HepG2 (cell line): ENCODE measurements around the gene RP2. TPM values are rescaled to one million over a fixed set of nuclear protein-coding genes. Genes with fewer than 3 reads are reported as not detected.
A peak's percentile ranks its signal among the peaks of the same experiment; 100 is the strongest.

Experiments
- CREB1 ChIP-seq, 2 experiments: fragments of 450-650 bp in 1 of 2; IDR thresholded peaks; 2 replicates each; pipeline ENCODE4 v1.6.1; 2016 to 2017; ENCODE audit warnings: control low read depth in 1 of 2, mild to moderate bottlenecking in 1 of 2, missing compliant biosample characterization in 1 of 2, missing genetic modification characterization in 1 of 2
- FLYWCH1 ChIP-seq: sonication (generic); formaldehyde crosslinking; IDR thresholded peaks from 2 replicates; pipeline ENCODE4 v1.8.1; 2023; ENCODE audit warnings: mild to moderate bottlenecking, missing genetic modification reagents
- FOXA1 ChIP-seq, 2 experiments: fragments of 450-650 bp in 1 of 2; sonication (generic) in 1 of 2; formaldehyde crosslinking in 1 of 2; IDR thresholded peaks; 2 replicates each; pipeline versions ENCODE4 v1.4.0 to v1.6.1; 2016 to 2020; ENCODE audit warnings: missing genetic modification reagents in 1 of 2
- FOXO1 ChIP-seq: sonication (generic); formaldehyde crosslinking; IDR thresholded peaks from 2 replicates; pipeline ENCODE4 v1.4.0; 2020; ENCODE audit warnings: missing genetic modification reagents
- GZF1 ChIP-seq: sonication (generic); formaldehyde crosslinking; IDR thresholded peaks from 2 replicates; pipeline ENCODE4 v1.5.1; 2020; ENCODE audit warnings: mild to moderate bottlenecking, missing genetic modification reagents
- HMGA1 ChIP-seq: sonication (generic); formaldehyde crosslinking; conservative IDR thresholded peaks from 2 replicates; pipeline ENCODE4 v1.4.0; 2020; ENCODE audit warnings: missing genetic modification reagents
- MED8 ChIP-seq: sonication (generic); formaldehyde crosslinking; IDR thresholded peaks from 2 replicates; pipeline ENCODE4 v1.8.1; 2023; ENCODE audit warnings: mild to moderate bottlenecking, missing genetic modification reagents; ENCODE audit not compliant: insufficient replicate concordance
- PAX8 ChIP-seq: sonication (generic); formaldehyde crosslinking; IDR thresholded peaks from 2 replicates; pipeline ENCODE4 v1.8.0; 2022; ENCODE audit warnings: mild to moderate bottlenecking, missing genetic modification reagents, borderline replicate concordance
- SRF ChIP-seq: IDR thresholded peaks from 2 replicates; pipeline ENCODE4 v1.6.1; 2011; ENCODE audit warnings: mild to moderate bottlenecking, low read depth, low read length, moderate library complexity
- SSRP1 ChIP-seq: IDR thresholded peaks from 2 replicates; pipeline ENCODE4 v1.6.1; 2016; ENCODE audit warnings: control low read depth
- ZBTB3 ChIP-seq: sonication (generic); formaldehyde crosslinking; IDR thresholded peaks from 2 replicates; pipeline ENCODE4 v1.4.0; 2020; ENCODE audit warnings: low read depth, mild to moderate bottlenecking, moderate library complexity, missing genetic modification reagents, borderline replicate concordance
- ZNF292 ChIP-seq: sonication (generic); formaldehyde crosslinking; IDR thresholded peaks from 2 replicates; pipeline ENCODE4 v1.8.1; 2022; ENCODE audit warnings: mild to moderate bottlenecking, low read depth, missing genetic modification reagents, borderline replicate concordance
- ZNF329 ChIP-seq: sonication (generic); formaldehyde crosslinking; IDR thresholded peaks from 2 replicates; pipeline ENCODE4 v1.9.0; 2021; ENCODE audit warnings: low read depth, mild to moderate bottlenecking, missing genetic modification reagents
- ZNF343 ChIP-seq: sonication (generic); formaldehyde crosslinking; IDR thresholded peaks from 2 replicates; pipeline ENCODE4 v1.4.0; 2020; ENCODE audit warnings: mild to moderate bottlenecking, missing genetic modification reagents
- ZNF44 ChIP-seq: sonication (generic); formaldehyde crosslinking; IDR thresholded peaks from 2 replicates; pipeline ENCODE4 v1.5.1; 2020; ENCODE audit warnings: mild to moderate bottlenecking, missing genetic modification reagents
- ZNF780A ChIP-seq: sonication (generic); formaldehyde crosslinking; IDR thresholded peaks from 2 replicates; pipeline ENCODE4 v1.8.0; 2022; ENCODE audit warnings: mild to moderate bottlenecking, missing genetic modification reagents, moderate library complexity
- ZNF792 ChIP-seq: IDR thresholded peaks from 2 replicates; pipeline ENCODE4 v1.6.1; 2016
- polyA plus RNA-seq, 8 experiments: library from polyadenylated mRNA; depleted of rRNA in 3 of 8; stranded (reverse) in 7 of 8; unstranded in 1 of 8; fragments of >200 nt; fragmentation: Illumina TruSeq in 4 of 8; extraction: Trizol in 4 of 8; gene quantifications; 2 replicates each; pipeline versions ENCODE4 v1.2.1 to v1.2.3, GENCODE V29; 2011 to 2016; ENCODE audit warnings: low read depth in 4 of 8, missing spikeins in 1 of 8, mixed read lengths in 1 of 8; ENCODE audit not compliant: insufficient read depth in 1 of 8
- total RNA-seq, 5 experiments: library from RNA; depleted of rRNA; stranded (reverse); fragments of >200 nt; fragmentation: Illumina TruSeq; extraction: Trizol; gene quantifications; 2 replicates each; pipeline ENCODE4 v1.2.3, GENCODE V29; 2016; ENCODE audit warnings: low read depth in 1 of 5
- TF ChIP-seq, protein P1 (sequence below), 2 experiments: sonication (generic) in 1 of 2; formaldehyde crosslinking in 1 of 2; IDR thresholded peaks; 2 replicates each; pipeline versions ENCODE4 v1.4.0 to v1.6.1; 2016 to 2020; ENCODE audit warnings: borderline replicate concordance in 1 of 2, low read depth in 1 of 2, mild to moderate bottlenecking in 1 of 2, missing genetic modification reagents in 1 of 2
- TF ChIP-seq, protein P2 (sequence below): sonication (generic); formaldehyde crosslinking; IDR thresholded peaks from 2 replicates; pipeline ENCODE4 v1.5.0; 2020; ENCODE audit warnings: mild to moderate bottlenecking, missing genetic modification reagents
- TF ChIP-seq, protein P3 (sequence below): sonication (generic); formaldehyde crosslinking; IDR thresholded peaks from 2 replicates; pipeline ENCODE4 v1.5.1; 2020; ENCODE audit warnings: missing genetic modification reagents, mild to moderate bottlenecking, borderline replicate concordance

Gene RP2
- total and polyA plus RNA-seq, 2 of the 13 experiments (the other 11 are each of a cell fraction or from before 2014, with no cell fraction given): 5.0 to 9.9 TPM

DNA sequence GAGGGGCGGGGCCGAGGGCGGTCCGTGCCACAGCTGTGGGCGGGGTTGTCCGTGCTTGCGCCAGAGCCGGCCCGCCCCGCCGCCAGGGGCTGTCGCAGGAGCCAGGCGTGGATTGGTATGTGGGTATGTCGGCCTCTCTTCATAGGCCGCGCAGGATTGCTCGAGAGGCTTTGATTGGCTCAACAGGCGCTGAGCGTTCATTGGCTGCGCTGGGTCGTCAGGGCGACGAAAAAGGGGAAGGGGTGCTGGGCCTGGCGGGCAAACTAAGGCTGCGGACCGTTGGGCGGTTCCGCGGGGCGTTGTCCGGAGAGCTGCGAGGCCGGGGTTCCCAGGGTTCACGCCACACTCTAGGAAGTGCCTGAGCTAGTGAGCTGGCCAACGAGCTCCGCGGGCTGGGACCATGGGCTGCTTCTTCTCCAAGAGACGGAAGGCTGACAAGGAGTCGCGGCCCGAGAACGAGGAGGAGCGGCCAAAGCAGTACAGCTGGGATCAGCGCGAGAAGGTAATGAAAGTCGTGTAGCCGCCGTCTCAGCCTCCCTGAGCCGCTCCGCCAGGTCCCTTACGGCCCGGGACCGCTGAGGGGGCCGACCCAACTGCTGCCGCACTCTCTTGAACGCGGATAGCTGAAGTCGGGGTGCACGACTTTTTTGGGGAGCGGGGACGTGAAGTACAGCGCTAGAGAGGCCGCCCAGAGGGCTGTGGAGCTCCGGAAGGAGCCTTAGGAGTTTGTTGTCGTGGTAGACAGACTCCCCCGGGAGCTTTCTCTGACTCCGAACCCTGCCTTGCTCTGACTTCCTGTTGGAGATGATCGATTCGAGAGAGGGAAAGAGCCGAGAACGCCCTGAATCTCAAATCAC is at the start of gene RP2 (continued):
- no peak for TF ChIP-seq PAX8 (CRISPR knock-in tag)
- TF ChIP-seq SRF: no peak
- TF ChIP-seq, protein P1, sequence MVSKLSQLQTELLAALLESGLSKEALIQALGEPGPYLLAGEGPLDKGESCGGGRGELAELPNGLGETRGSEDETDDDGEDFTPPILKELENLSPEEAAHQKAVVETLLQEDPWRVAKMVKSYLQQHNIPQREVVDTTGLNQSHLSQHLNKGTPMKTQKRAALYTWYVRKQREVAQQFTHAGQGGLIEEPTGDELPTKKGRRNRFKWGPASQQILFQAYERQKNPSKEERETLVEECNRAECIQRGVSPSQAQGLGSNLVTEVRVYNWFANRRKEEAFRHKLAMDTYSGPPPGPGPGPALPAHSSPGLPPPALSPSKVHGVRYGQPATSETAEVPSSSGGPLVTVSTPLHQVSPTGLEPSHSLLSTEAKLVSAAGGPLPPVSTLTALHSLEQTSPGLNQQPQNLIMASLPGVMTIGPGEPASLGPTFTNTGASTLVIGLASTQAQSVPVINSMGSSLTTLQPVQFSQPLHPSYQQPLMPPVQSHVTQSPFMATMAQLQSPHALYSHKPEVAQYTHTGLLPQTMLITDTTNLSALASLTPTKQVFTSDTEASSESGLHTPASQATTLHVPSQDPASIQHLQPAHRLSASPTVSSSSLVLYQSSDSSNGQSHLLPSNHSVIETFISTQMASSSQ (IDR thresholded peaks at IDR 0.05; ENCODE audit: low read depth): no peak
- TF ChIP-seq, protein P1 (CRISPR knock-in tag; IDR thresholded peaks at IDR 0.05; ENCODE audit: borderline replicate concordance): no peak
- TF ChIP-seq ZNF292 (CRISPR knock-in tag): no peak
- no peak for TF ChIP-seq ZNF780A (CRISPR knock-in tag)
- TF ChIP-seq, protein P2, sequence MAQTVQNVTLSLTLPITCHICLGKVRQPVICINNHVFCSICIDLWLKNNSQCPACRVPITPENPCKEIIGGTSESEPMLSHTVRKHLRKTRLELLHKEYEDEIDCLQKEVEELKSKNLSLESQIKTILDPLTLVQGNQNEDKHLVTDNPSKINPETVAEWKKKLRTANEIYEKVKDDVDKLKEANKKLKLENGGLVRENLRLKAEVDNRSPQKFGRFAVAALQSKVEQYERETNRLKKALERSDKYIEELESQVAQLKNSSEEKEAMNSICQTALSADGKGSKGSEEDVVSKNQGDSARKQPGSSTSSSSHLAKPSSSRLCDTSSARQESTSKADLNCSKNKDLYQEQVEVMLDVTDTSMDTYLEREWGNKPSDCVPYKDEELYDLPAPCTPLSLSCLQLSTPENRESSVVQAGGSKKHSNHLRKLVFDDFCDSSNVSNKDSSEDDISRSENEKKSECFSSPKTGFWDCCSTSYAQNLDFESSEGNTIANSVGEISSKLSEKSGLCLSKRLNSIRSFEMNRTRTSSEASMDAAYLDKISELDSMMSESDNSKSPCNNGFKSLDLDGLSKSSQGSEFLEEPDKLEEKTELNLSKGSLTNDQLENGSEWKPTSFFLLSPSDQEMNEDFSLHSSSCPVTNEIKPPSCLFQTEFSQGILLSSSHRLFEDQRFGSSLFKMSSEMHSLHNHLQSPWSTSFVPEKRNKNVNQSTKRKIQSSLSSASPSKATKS (CRISPR knock-in tag): no peak
- no peak for TF ChIP-seq ZNF343 (CRISPR knock-in tag)
- no peak for TF ChIP-seq HMGA1 (CRISPR knock-in tag)
- TF ChIP-seq ZNF44 (CRISPR knock-in tag): no peak
- no peak for TF ChIP-seq MED8 (CRISPR knock-in tag)
- peak; percentile 44; the same call in 1 of the 2 replicates for TF ChIP-seq ZNF792
- no peak for TF ChIP-seq ZBTB3 (CRISPR knock-in tag)
- TF ChIP-seq, protein P3, sequence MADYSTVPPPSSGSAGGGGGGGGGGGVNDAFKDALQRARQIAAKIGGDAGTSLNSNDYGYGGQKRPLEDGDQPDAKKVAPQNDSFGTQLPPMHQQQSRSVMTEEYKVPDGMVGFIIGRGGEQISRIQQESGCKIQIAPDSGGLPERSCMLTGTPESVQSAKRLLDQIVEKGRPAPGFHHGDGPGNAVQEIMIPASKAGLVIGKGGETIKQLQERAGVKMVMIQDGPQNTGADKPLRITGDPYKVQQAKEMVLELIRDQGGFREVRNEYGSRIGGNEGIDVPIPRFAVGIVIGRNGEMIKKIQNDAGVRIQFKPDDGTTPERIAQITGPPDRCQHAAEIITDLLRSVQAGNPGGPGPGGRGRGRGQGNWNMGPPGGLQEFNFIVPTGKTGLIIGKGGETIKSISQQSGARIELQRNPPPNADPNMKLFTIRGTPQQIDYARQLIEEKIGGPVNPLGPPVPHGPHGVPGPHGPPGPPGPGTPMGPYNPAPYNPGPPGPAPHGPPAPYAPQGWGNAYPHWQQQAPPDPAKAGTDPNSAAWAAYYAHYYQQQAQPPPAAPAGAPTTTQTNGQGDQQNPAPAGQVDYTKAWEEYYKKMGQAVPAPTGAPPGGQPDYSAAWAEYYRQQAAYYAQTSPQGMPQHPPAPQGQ (CRISPR knock-in tag): no peak
- TF ChIP-seq FOXA1 (IDR thresholded peaks at IDR 0.05): no peak
- no peak for TF ChIP-seq FOXA1 (CRISPR knock-in tag; IDR thresholded peaks at IDR 0.05)
- no peak for TF ChIP-seq GZF1 (CRISPR knock-in tag)
- TF ChIP-seq CREB1 (IDR thresholded peaks at IDR 0.05): peak; percentile 43; the same call in 1 of the 2 replicates
- TF ChIP-seq CREB1 (CRISPR knock-in tag; IDR thresholded peaks at IDR 0.05): 0 out of 2 replicates have a peak, but pooled peaks have one; percentile 12
- TF ChIP-seq FOXO1: no peak
- no peak for TF ChIP-seq FLYWCH1
- TF ChIP-seq SSRP1 (CRISPR knock-in tag): no peak
- no peak for TF ChIP-seq ZNF329 (CRISPR knock-in tag)
